ENCODE data around the gene PDAP1. TPM values are rescaled to one million over a fixed set of nuclear protein-coding genes. Genes with fewer than 3 reads are reported as not detected.
A peak's percentile ranks its signal among the peaks of the same experiment; 100 is the strongest.

Gene PDAP1
- total RNA-seq, 3 donors from 2014 or later (not counting 1 experiment from before 2014, with no cell fraction given), result 55.3 to 60.6 (median 59.3) TPM

DNA sequence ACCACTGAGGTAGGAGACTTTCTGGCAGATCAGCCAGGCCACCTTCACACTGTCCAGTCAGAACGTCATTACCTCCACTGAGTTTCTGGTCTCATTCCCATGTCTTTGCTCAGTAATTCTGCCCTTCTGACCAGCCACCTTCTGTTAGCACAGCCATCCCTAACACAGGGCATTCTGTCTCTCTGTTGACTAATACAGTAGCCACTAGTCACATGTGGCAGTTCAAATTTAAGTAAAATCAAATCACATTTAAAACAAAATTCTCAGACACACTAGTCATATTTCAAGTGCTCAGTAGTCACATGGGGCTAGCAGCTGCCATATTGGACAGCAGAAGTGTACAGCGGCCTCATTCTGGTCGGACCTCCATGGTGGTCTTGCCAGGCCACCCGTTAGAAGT lies 37.7 kb upstream of the PDAP1 start:
- no peak overlapping the region for H3K27ac ChIP-seq (ENCODE audit: low read length)
- no peak for ATAC-seq
- H3K9me3 Mint-ChIP-seq, result no peaks in the 10 kb centered on the region
- intact Hi-C loops (cut with micrococcal nuclease), result no loop called here
- no peaks in the 10 kb centered on the region for H3K4me1 ChIP-seq (ENCODE audit: control insufficient read depth, insufficient read depth, low read length)
- peaks cover 0 to 19% of the 10 kb centered on the region in 2 donors for H3K4me1 Mint-ChIP-seq
- no peaks in the 10 kb centered on the region for H3K27me3 Mint-ChIP-seq (ENCODE audit: low read depth in 2 of 2)
- H3K27ac Mint-ChIP-seq, result no peak overlapping the region
- H3K4me3 Mint-ChIP-seq, result no peak overlapping the region
- H3K4me3 ChIP-seq (ENCODE audit: low read length), result no peak overlapping the region
- H3K9me3 ChIP-seq (ENCODE audit: control insufficient read depth, insufficient read depth, low read length), result no peaks in the 10 kb centered on the region
- no peaks in the 10 kb centered on the region for H3K36me3 Mint-ChIP-seq
- TF ChIP-seq, protein P1, sequence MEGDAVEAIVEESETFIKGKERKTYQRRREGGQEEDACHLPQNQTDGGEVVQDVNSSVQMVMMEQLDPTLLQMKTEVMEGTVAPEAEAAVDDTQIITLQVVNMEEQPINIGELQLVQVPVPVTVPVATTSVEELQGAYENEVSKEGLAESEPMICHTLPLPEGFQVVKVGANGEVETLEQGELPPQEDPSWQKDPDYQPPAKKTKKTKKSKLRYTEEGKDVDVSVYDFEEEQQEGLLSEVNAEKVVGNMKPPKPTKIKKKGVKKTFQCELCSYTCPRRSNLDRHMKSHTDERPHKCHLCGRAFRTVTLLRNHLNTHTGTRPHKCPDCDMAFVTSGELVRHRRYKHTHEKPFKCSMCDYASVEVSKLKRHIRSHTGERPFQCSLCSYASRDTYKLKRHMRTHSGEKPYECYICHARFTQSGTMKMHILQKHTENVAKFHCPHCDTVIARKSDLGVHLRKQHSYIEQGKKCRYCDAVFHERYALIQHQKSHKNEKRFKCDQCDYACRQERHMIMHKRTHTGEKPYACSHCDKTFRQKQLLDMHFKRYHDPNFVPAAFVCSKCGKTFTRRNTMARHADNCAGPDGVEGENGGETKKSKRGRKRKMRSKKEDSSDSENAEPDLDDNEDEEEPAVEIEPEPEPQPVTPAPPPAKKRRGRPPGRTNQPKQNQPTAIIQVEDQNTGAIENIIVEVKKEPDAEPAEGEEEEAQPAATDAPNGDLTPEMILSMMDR (IDR thresholded peaks at IDR 0.05), result no peak
- no peaks in the 10 kb centered on the region for H3K27me3 ChIP-seq (ENCODE audit: control insufficient read depth, insufficient read depth, low read length)
- H3K36me3 ChIP-seq (ENCODE audit: control insufficient read depth, insufficient read depth, low read length), result peaks cover 41% of the 10 kb centered on the region
- no peak for DNase-seq
- 94% methylated on average over 4 of the region's 4 CpGs for WGBS (ENCODE audit: insufficient coverage)

DNA sequence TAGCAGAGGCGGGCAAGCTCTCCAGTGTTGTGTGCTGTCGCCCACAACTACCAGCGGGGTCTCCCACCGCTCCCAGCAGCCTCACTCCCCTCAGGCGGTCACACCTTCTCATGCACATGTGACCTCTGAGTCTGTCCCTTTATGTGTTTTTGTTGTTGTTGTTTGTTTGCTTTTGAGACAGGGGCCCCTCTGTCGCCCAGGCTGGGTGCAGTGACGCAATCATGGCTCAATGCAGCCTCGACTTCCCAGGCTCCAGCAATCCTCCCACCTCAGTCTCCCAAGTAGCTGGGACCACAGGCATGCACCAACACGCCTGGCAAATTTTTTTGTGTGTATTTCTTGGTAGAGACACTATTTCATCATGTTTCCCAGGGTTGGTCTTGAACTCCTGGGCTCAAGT lies 31.8 kb upstream of the PDAP1 start:
- TF ChIP-seq, protein P1 (IDR thresholded peaks at IDR 0.05), result no peak

DNA sequence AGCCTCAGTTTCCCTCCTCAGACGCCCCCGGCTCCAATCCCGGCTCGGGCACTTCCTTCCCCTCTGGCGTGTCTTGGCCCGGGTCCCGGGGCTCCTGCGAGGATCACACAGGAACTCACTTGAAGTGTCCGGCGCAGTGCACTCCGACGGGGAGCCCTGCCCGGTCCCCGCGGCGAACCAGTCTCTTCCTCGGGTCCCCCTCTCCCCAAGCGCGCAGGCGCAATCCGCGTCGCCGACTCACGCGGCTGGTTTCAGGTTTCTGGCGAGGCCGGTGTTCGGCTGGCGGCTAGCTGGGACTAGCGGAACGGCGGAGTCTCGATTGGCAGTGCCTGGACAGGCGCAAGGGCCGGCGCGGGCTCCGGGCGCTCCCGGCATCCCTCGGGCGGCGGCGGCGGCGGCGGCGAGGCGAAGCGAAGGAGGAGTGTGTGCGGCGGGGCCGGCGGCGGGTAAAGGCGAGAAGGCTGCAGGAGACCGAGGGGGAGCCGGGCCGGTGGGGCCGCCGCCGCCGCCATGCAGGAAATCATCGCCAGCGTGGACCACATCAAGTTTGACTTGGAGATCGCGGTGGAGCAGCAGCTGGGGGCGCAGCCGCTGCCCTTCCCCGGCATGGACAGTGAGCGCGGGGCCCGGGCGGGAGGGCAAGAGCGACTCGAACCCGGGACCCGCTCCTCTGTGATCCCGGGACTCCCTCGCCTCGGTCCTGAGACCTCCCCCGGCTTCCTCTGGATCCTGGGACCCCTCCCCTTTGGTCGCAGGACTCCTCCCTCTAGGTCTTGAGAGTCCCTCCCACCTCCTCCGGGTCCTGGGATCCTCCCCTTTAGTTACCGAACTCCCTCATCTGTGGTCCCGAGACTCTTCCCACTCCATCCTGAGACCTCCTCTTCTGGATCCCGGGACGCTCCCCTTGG lies 30.4 kb upstream of the PDAP1 start, which contains the start of the genes CPSF4 and PTCD1:
TSS of gene CPSF4 (plus strand) at position 371 of the 908 bp plus-strand sequence. CDS start at position 511, 140 bp downstream.
TSS of gene PTCD1 (minus strand) at position 226 of the 908 bp plus-strand sequence. CDS start 3,556 bp downstream, outside the sequence.
- Histone ChIP-seq H3K36me3 (ENCODE audit: control insufficient read depth, insufficient read depth, low read length) (peaks cover 5% of the 10 kb centered on the region), H3K9me3 (ENCODE audit: control insufficient read depth, insufficient read depth, low read length) (no peaks in the 10 kb centered on the region), H3K4me1 (ENCODE audit: control insufficient read depth, insufficient read depth, low read length) (peaks cover 24% of the 10 kb centered on the region), H3K4me3 (ENCODE audit: low read length) (peak within 1 kb of the TSS; percentile 61), H3K27ac (ENCODE audit: low read length) (peak within 1 kb of the TSS; percentile 68), H3K27me3 (ENCODE audit: control insufficient read depth, insufficient read depth, low read length) (no peaks in the 10 kb centered on the region)
- Mint-ChIP-seq H3K36me3 (no peaks in the 10 kb centered on the region), H3K4me1 (peaks cover 18 to 33% of the 10 kb centered on the region in 2 donors), H3K4me3 (peak within 1 kb of the TSS; percentile 95), H3K27me3 (ENCODE audit: low read depth in 2 of 2) (no peaks in the 10 kb centered on the region), H3K27ac (peak within 1 kb of the TSS; percentile 85 to 97), H3K9me3 (no peaks in the 10 kb centered on the region)
- DNase-seq, result peak; percentile 80 to 93
- under 1% methylated on average over 89 of the region's 89 CpGs for WGBS (ENCODE audit: insufficient coverage)
- TF ChIP-seq, protein P1 (IDR thresholded peaks at IDR 0.05), result no peak
- peak; percentile 89 to 94 (median 93) for ATAC-seq
- intact Hi-C loops (cut with micrococcal nuclease), result no loop called here

More for the DNA sequence above, 31.8 kb upstream of the PDAP1 start:
- Histone ChIP-seq H3K4me1 (ENCODE audit: control insufficient read depth, insufficient read depth, low read length) (peaks cover 24% of the 10 kb centered on the region), H3K9me3 (ENCODE audit: control insufficient read depth, insufficient read depth, low read length) (no peaks in the 10 kb centered on the region), H3K27ac (ENCODE audit: low read length) (no peak overlapping the region), H3K4me3 (ENCODE audit: low read length) (no peak overlapping the region), H3K36me3 (ENCODE audit: control insufficient read depth, insufficient read depth, low read length) (peaks cover 4% of the 10 kb centered on the region), H3K27me3 (ENCODE audit: control insufficient read depth, insufficient read depth, low read length) (no peaks in the 10 kb centered on the region)
- DNase-seq (no peak), ATAC-seq (no peak)
- H3K27me3 Mint-ChIP-seq (ENCODE audit: low read depth in 2 of 2), result no peaks in the 10 kb centered on the region
- H3K4me1 Mint-ChIP-seq, result peaks cover 18 to 38% of the 10 kb centered on the region in 2 donors
- H3K4me3 Mint-ChIP-seq, result peak overlapping the region; percentile 95
- intact Hi-C loops (cut with micrococcal nuclease), result no loop called here
- H3K36me3 Mint-ChIP-seq, result no peaks in the 10 kb centered on the region
- peak overlapping the region; percentile 85 to 97 for H3K27ac Mint-ChIP-seq
- WGBS (ENCODE audit: insufficient coverage), result 91% methylated on average over 8 of the region's 9 CpGs
- H3K9me3 Mint-ChIP-seq, result no peaks in the 10 kb centered on the region
